HEK293 (cell line): ENCODE data around the gene CCDC85C.
A peak's percentile ranks its signal among the peaks of the same experiment; 100 is the strongest.

Experiments
- CTCF ChIA-PET: fragments of 350-600 bp; formaldehyde crosslinking; extraction: SDS; loops from one replicate; lab custom pipeline; 2021; ENCODE audit warnings: antibody characterized with exemption; lab: Yijun Ruan, JAX
- POLR2A ChIA-PET: fragments of 300-600 bp; formaldehyde crosslinking; extraction: SDS; loops from one replicate; lab custom pipeline; 2020; ENCODE audit warnings: antibody characterized with exemption, inconsistent platforms; lab: Yijun Ruan, JAX
- H3K27ac ChIP-seq: fragments of 200-500 bp; sonication (Bioruptor generic); 2 replicates; pipeline ENCODE4 v1.5.1; 2014; ENCODE audit warnings: low read depth, low read length, control low read depth, inconsistent platforms; ENCODE audit errors: extremely low read depth
- H3K36me3 ChIP-seq, 2 experiments: fragments of 200-500 bp in 1 of 2; sonication (Bioruptor generic) in 1 of 2; 1 replicate in 1 of 2; 2 replicates in 1 of 2; pipeline ENCODE4 v1.5.1; 2014 to 2017; ENCODE audit warnings: inconsistent platforms in 2 of 2, low read length in 2 of 2; ENCODE audit not compliant: control insufficient read depth in 2 of 2, insufficient read depth in 1 of 2
- H3K4me1 ChIP-seq: fragments of 200-500 bp; sonication (Bioruptor generic); 2 replicates; pipeline ENCODE4 v1.5.1; 2014; ENCODE audit warnings: mild to moderate bottlenecking, low read length, inconsistent platforms; ENCODE audit not compliant: control insufficient read depth, insufficient read depth
- H3K4me3 ChIP-seq: 2 replicates; pipeline ENCODE4 v1.5.1; 2011; ENCODE audit warnings: low read depth, mild to moderate bottlenecking, control low read depth, low read length, moderate library complexity
- H3K9me3 ChIP-seq: fragments of 200-500 bp; sonication (Bioruptor generic); 2 replicates; pipeline ENCODE4 v1.5.1; 2014; ENCODE audit warnings: low read depth, low read length, inconsistent platforms; ENCODE audit not compliant: control insufficient read depth, insufficient read depth
- BCL11B ChIP-seq: fragments of 450-650 bp; formaldehyde crosslinking; IDR thresholded peaks from 2 replicates; pipeline ENCODE4 v1.5.1; 2016; ENCODE audit warnings: low read depth, missing biosample characterization, missing genetic modification characterization
- ELK4 ChIP-seq: IDR thresholded peaks from 2 replicates; pipeline ENCODE4 v1.6.1; 2011; ENCODE audit warnings: mild to moderate bottlenecking, low read depth, low read length, borderline replicate concordance
- GLIS1 ChIP-seq: fragments of 450-650 bp; formaldehyde crosslinking; IDR thresholded peaks from 2 replicates; pipeline ENCODE4 v1.5.1; 2016; ENCODE audit warnings: missing biosample characterization, missing genetic modification characterization
- GLIS2 ChIP-seq: fragments of 450-650 bp; formaldehyde crosslinking; IDR thresholded peaks from 2 replicates; pipeline ENCODE4 v1.5.1; 2016; ENCODE audit warnings: missing biosample characterization, missing genetic modification characterization
- IKZF3 ChIP-seq: fragments of 450-650 bp; IDR thresholded peaks from 2 replicates; pipeline ENCODE4 v1.5.0; 2018; ENCODE audit warnings: missing biosample characterization, mild to moderate bottlenecking, missing genetic modification characterization, moderate library complexity
- PATZ1 ChIP-seq: fragments of 450-650 bp; formaldehyde crosslinking; IDR thresholded peaks from 2 replicates; pipeline ENCODE4 v1.5.1; 2016; ENCODE audit warnings: missing biosample characterization, missing genetic modification characterization
- PRDM10 ChIP-seq: fragments of 450-650 bp; formaldehyde crosslinking; IDR thresholded peaks from 2 replicates; pipeline ENCODE4 v1.5.1; 2016; ENCODE audit warnings: missing biosample characterization, missing genetic modification characterization
- SP2 ChIP-seq: fragments of 450-650 bp; formaldehyde crosslinking; IDR thresholded peaks from 2 replicates; pipeline ENCODE4 v1.5.1; 2016; ENCODE audit warnings: missing biosample characterization, missing genetic modification characterization
- ZBTB17 ChIP-seq: fragments of 450-650 bp; formaldehyde crosslinking; IDR thresholded peaks from 2 replicates; pipeline ENCODE4 v1.5.1; 2016; ENCODE audit warnings: missing biosample characterization, missing genetic modification characterization
- ZBTB20 ChIP-seq: fragments of 450-650 bp; formaldehyde crosslinking; IDR thresholded peaks from 2 replicates; pipeline ENCODE4 v1.5.1; 2016; ENCODE audit warnings: missing biosample characterization, missing genetic modification characterization
- ZFP69B ChIP-seq: fragments of 450-650 bp; formaldehyde crosslinking; IDR thresholded peaks from 2 replicates; pipeline ENCODE4 v1.5.1; 2016; ENCODE audit warnings: missing biosample characterization, missing genetic modification characterization
- ZIC2 ChIP-seq: fragments of 450-650 bp; formaldehyde crosslinking; IDR thresholded peaks from 2 replicates; pipeline ENCODE4 v1.5.1; 2016; ENCODE audit warnings: missing biosample characterization, missing genetic modification characterization
- ZNF433 ChIP-seq: fragments of 450-650 bp; formaldehyde crosslinking; IDR thresholded peaks from 2 replicates; pipeline ENCODE4 v1.5.1; 2016; ENCODE audit warnings: missing biosample characterization, missing genetic modification characterization, low read depth
- ZNF518A ChIP-seq: fragments of 450-650 bp; formaldehyde crosslinking; conservative IDR thresholded peaks from 2 replicates; pipeline ENCODE4 v1.5.1; 2016; ENCODE audit warnings: low read depth, missing biosample characterization, missing genetic modification characterization
- ZNF558 ChIP-seq: fragments of 450-650 bp; formaldehyde crosslinking; IDR thresholded peaks from 2 replicates; pipeline ENCODE4 v1.5.1; 2016; ENCODE audit warnings: missing biosample characterization, missing genetic modification characterization
- ZNF654 ChIP-seq: fragments of 450-650 bp; formaldehyde crosslinking; IDR thresholded peaks from 2 replicates; pipeline ENCODE4 v1.5.1; 2016; ENCODE audit warnings: low read depth, missing biosample characterization, missing genetic modification characterization
- TF ChIP-seq, protein P1 (sequence below): sonication (generic); formaldehyde crosslinking; IDR thresholded peaks from 2 replicates; pipeline ENCODE4 v1.8.1; 2022; ENCODE audit warnings: mild to moderate bottlenecking, moderate library complexity, missing genetic modification reagents
- TF ChIP-seq, protein P2 (sequence below): fragments of 450-650 bp; formaldehyde crosslinking; IDR thresholded peaks from 2 replicates; pipeline ENCODE4 v1.5.1; 2016; ENCODE audit warnings: missing biosample characterization, missing genetic modification characterization
- TF ChIP-seq, protein P3 (sequence below): fragments of 450-650 bp; formaldehyde crosslinking; IDR thresholded peaks from 2 replicates; pipeline ENCODE4 v1.5.1; 2016; ENCODE audit warnings: missing biosample characterization, missing genetic modification characterization

CCDC85C gene

GRCh38 chr14:99524804-99525698, 79.0 kb downstream of the CCDC85C start:
- H3K27ac ChIP-seq = no peak overlapping the region
- ChIA-PET POLR2A (interaction anchor here (1.0 to 1.3 kb wide), 2 partner anchors 9 to 80 kb away, joined by 3 to 4 read pairs; no protein-coding TSS in a partner anchor), CTCF (interaction anchor here (0.6 to 1.9 kb wide), 16 partner anchors 17 to 193 kb away, joined by 3 to 8 read pairs (median 4); no protein-coding TSS in a partner anchor)
- H3K9me3 ChIP-seq = no peaks in the 10 kb centered on the region
- H3K4me3 ChIP-seq = no peak overlapping the region
- H3K36me3 ChIP-seq = no peaks in the 10 kb centered on the region
- peaks cover 25% of the 10 kb centered on the region for H3K4me1 ChIP-seq
- peak; percentile 75 for TF ChIP-seq PATZ1 (tag by site-specific recombination)
- TF ChIP-seq, protein P1, sequence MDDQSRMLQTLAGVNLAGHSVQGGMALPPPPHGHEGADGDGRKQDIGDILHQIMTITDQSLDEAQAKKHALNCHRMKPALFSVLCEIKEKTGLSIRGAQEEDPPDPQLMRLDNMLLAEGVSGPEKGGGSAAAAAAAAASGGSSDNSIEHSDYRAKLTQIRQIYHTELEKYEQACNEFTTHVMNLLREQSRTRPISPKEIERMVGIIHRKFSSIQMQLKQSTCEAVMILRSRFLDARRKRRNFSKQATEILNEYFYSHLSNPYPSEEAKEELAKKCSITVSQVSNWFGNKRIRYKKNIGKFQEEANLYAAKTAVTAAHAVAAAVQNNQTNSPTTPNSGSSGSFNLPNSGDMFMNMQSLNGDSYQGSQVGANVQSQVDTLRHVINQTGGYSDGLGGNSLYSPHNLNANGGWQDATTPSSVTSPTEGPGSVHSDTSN = no peak
- TF ChIP-seq ZBTB20 (tag by site-specific recombination) = 0 out of 2 replicates have a peak, but pooled peaks have one; percentile 13
- no peak for TF ChIP-seq BCL11B (tag by site-specific recombination)
- peak; percentile 83 for TF ChIP-seq PRDM10 (tag by site-specific recombination)
- TF ChIP-seq GLIS2 = peak; percentile 77; the same call in 1 of the 2 replicates
- no peak for TF ChIP-seq ELK4
- TF ChIP-seq ZNF558 (tag by site-specific recombination) = no peak
- TF ChIP-seq, protein P2, sequence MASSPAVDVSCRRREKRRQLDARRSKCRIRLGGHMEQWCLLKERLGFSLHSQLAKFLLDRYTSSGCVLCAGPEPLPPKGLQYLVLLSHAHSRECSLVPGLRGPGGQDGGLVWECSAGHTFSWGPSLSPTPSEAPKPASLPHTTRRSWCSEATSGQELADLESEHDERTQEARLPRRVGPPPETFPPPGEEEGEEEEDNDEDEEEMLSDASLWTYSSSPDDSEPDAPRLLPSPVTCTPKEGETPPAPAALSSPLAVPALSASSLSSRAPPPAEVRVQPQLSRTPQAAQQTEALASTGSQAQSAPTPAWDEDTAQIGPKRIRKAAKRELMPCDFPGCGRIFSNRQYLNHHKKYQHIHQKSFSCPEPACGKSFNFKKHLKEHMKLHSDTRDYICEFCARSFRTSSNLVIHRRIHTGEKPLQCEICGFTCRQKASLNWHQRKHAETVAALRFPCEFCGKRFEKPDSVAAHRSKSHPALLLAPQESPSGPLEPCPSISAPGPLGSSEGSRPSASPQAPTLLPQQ (tag by site-specific recombination) = peak; percentile 87
- peak; percentile 86 for TF ChIP-seq GLIS1 (tag by site-specific recombination)
- peak; percentile 15; the same call in 1 of the 2 replicates for TF ChIP-seq IKZF3 (tag by site-specific recombination)
- peak; percentile 79 for TF ChIP-seq ZFP69B (tag by site-specific recombination)
- peak; percentile 21 for TF ChIP-seq ZNF654 (tag by site-specific recombination)
- TF ChIP-seq ZNF433 (tag by site-specific recombination) = no peak
- peak; percentile 82 for TF ChIP-seq ZIC2 (tag by site-specific recombination)
- peak; percentile 61 for TF ChIP-seq ZBTB17 (tag by site-specific recombination)
- no peak for TF ChIP-seq SP2 (tag by site-specific recombination)
- TF ChIP-seq ZNF518A = no peak
- TF ChIP-seq, protein P3, sequence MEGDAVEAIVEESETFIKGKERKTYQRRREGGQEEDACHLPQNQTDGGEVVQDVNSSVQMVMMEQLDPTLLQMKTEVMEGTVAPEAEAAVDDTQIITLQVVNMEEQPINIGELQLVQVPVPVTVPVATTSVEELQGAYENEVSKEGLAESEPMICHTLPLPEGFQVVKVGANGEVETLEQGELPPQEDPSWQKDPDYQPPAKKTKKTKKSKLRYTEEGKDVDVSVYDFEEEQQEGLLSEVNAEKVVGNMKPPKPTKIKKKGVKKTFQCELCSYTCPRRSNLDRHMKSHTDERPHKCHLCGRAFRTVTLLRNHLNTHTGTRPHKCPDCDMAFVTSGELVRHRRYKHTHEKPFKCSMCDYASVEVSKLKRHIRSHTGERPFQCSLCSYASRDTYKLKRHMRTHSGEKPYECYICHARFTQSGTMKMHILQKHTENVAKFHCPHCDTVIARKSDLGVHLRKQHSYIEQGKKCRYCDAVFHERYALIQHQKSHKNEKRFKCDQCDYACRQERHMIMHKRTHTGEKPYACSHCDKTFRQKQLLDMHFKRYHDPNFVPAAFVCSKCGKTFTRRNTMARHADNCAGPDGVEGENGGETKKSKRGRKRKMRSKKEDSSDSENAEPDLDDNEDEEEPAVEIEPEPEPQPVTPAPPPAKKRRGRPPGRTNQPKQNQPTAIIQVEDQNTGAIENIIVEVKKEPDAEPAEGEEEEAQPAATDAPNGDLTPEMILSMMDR = peak; percentile 38; the same call in 1 of the 2 replicates
